Spleen (tissue), 11 donors: Measurements from ENCODE around the gene MAEA. TPM values are rescaled to one million over a fixed set of nuclear protein-coding genes. Genes with fewer than 3 reads are reported as not detected.

Experiments
- DNase-seq: peaks from one replicate; pipeline ENCODE4 v3.0.0-alpha.2; 2020
- H3K27ac ChIP-seq, 8 donors: fragments of 200-600 bp; sonication (generic) in 7 of 8; 1 replicate in 4 of 8; 2 replicates in 4 of 8; pipeline versions ENCODE4 v1.5.0 to v1.8.0; 2016 to 2021; ENCODE audit warnings: inconsistent platforms in 4 of 8, mild to moderate bottlenecking in 4 of 8, moderate library complexity in 1 of 8
- H3K27me3 ChIP-seq, 7 donors: fragments of 200-600 bp; sonication (generic) in 6 of 7; replicated peaks in 1 of 7; 1 replicate in 4 of 7; 2 replicates in 3 of 7; pipeline versions ENCODE4 v1.5.0 to v1.8.0; 2016 to 2021; ENCODE audit warnings: inconsistent platforms in 3 of 7, mild to moderate bottlenecking in 1 of 7
- H3K36me3 ChIP-seq, 6 donors: fragments of 200-600 bp; sonication (generic) in 5 of 6; 1 replicate in 4 of 6; 2 replicates in 2 of 6; pipeline versions ENCODE4 v1.5.0 to v1.8.0; 2016 to 2021; ENCODE audit warnings: inconsistent platforms in 2 of 6
- H3K4me1 ChIP-seq, 6 donors: fragments of 200-600 bp; sonication (generic) in 5 of 6; 1 replicate in 3 of 6; 2 replicates in 3 of 6; pipeline versions ENCODE4 v1.5.0 to v1.8.0; 2016 to 2021; ENCODE audit warnings: inconsistent platforms in 3 of 6
- H3K4me3 ChIP-seq, 8 donors: fragments of 200-600 bp; sonication (generic) in 7 of 8; 1 replicate in 4 of 8; 2 replicates in 4 of 8; pipeline versions ENCODE4 v1.5.0 to v1.8.0; 2016 to 2021; ENCODE audit warnings: inconsistent platforms in 4 of 8, mild to moderate bottlenecking in 4 of 8, moderate library complexity in 2 of 8
- H3K9me3 ChIP-seq, 8 donors: fragments of 200-600 bp; sonication (generic) in 7 of 8; 1 replicate in 4 of 8; 2 replicates in 4 of 8; pipeline versions ENCODE4 v1.5.0 to v1.8.0; 2016 to 2021; ENCODE audit warnings: inconsistent platforms in 4 of 8
- CTCF ChIP-seq, 11 experiments: fragments of 200-600 bp in 7 of 11; fragments of 450-650 bp in 4 of 11; sonication (generic) in 4 of 11; IDR thresholded peaks in 8 of 11; conservative IDR thresholded peaks in 3 of 11; 1 replicate in 7 of 11; 2 replicates in 4 of 11; pipeline versions ENCODE4 v1.4.0 to v1.8.0; 2016 to 2021; ENCODE audit warnings: antibody characterized with exemption in 11 of 11, inconsistent platforms in 4 of 11, mild to moderate bottlenecking in 1 of 11
- POLR2A ChIP-seq, 3 donors: fragments of 450-650 bp; IDR thresholded peaks; one replicate each; pipeline ENCODE4 v1.5.1; 2017; ENCODE audit warnings: antibody characterized with exemption in 3 of 3, mild to moderate bottlenecking in 1 of 3
- POLR2AphosphoS5 ChIP-seq, 3 donors: sonication (generic); formaldehyde crosslinking; IDR thresholded peaks; one replicate each; pipeline ENCODE4 v1.5.1; 2017; ENCODE audit warnings: antibody characterized with exemption in 3 of 3
- WGBS, 5 donors: extraction: QIAGEN DNeasy Blood & Tissue Kit in 3 of 5; methylation state at CpG; one replicate each; pipeline versions ENCODE4 v1.1.5 to v1.1.7; 2013 to 2018; 5-methylcytosine and 5-hydroxymethylcytosine counted together
- intact Hi-C: fragments of 100-400 bp; cut with DNase I; formaldehyde crosslinking; loops from one replicate; pipeline ENCODE4 v1.15.0; 2023; ENCODE audit warnings: low total_unique reads
- polyA plus RNA-seq, 3 donors: library from polyadenylated mRNA; stranded (reverse); fragments of 200-250 nt; gene quantifications; one replicate each; pipeline ENCODE4 v1.2.1, GENCODE V29; 2013
- total RNA-seq, 7 donors: library from RNA; depleted of rRNA in 3 of 7; stranded (reverse); fragments of >200 nt in 3 of 7; fragmentation: NEBNext Ultra II Directional in 4 of 7; extraction: Animal tissue kit (Norgen Biotek cat#: 25700) in 4 of 7; gene quantifications; one replicate each; pipeline versions ENCODE4 v1.1.0 to v1.2.1, GENCODE V29; 2016 to 2021
- donor health status: healthy with polysubstance abuse.
- donor health status: DM: no; HTN: no; CAD: no; lungs with moderate emphysema.
- donor health status: DM: no; HTN: no; CAD: no.
- donor health status: Bipolar disorder and iron deficiency.
- donor health status: healthy.
- donor health status: DM: no; HTN: no; CAD: no.
- donor health status: DM: yes; HTN: yes; CAD: no.

Gene MAEA
- total and polyA plus RNA-seq, 10 donors = 46.6 to 112 (median 80.1) TPM

- no peaks in the 10 kb centered on the region for H3K27me3 ChIP-seq
- peaks cover 0 to 94% (median 47%) of the 10 kb centered on the region in 6 donors for H3K36me3 ChIP-seq
- intact Hi-C loops = loop anchor here (5.0 kb wide), 1 partner anchor 272 kb away; no protein-coding TSS in a partner anchor
These were observed 65.7 kb downstream of the MAEA start for GRCh38 chr4:1355378-1355777.

GRCh38 chr4:1356181-1356998 is 66.7 kb downstream of the MAEA start:
- 47 to 67% (median 56%) methylated on average over 21 to 28 of the region's 28 CpGs for WGBS, 5 donors
- Histone ChIP-seq H3K27ac (no peak overlapping the region), H3K4me3 (no peak overlapping the region), H3K36me3 (peaks cover 0 to 96% (median 47%) of the 10 kb centered on the region in 6 donors), H3K27me3 (no peaks in the 10 kb centered on the region), H3K9me3 (no peaks in the 10 kb centered on the region), H3K4me1 (peaks cover 4 to 30% (median 12%) of the 10 kb centered on the region in 6 donors)
- peak; percentile 88 for DNase-seq
- intact Hi-C loops = loop anchor here (5.0 kb wide), 1 partner anchor 271 kb away; no protein-coding TSS in a partner anchor
- no peak for TF ChIP-seq POLR2A (IDR thresholded peaks at IDR 0.05)
- TF ChIP-seq CTCF (IDR thresholded peaks at IDR 0.05 in 8 of 11, conservative IDR thresholded peaks at IDR 0.05 in 3 of 11) = peak; percentile 27 to 90 (median 82)
- TF ChIP-seq POLR2AphosphoS5 (IDR thresholded peaks at IDR 0.05) = no peak

More at GRCh38 chr4:1355378-1355777, 65.7 kb downstream of the MAEA start:
- no peaks in the 10 kb centered on the region for H3K9me3 ChIP-seq
- no peak for DNase-seq
- peaks cover 4 to 40% (median 12%) of the 10 kb centered on the region in 6 donors for H3K4me1 ChIP-seq
- no peak overlapping the region for H3K4me3 ChIP-seq
- H3K27ac ChIP-seq = no peak overlapping the region
- no peak for TF ChIP-seq CTCF (IDR thresholded peaks at IDR 0.05 in 8 of 11, conservative IDR thresholded peaks at IDR 0.05 in 3 of 11)
- TF ChIP-seq POLR2AphosphoS5 (IDR thresholded peaks at IDR 0.05) = no peak
- TF ChIP-seq POLR2A (IDR thresholded peaks at IDR 0.05) = no peak
- 75 to 96% (median 94%) methylated on average over 2 to 14 of the region's 14 CpGs for WGBS, 5 donors

- intact Hi-C loops = loop anchor here (5.0 kb wide), 1 partner anchor 270 kb away; no protein-coding TSS in a partner anchor
- H3K4me1 ChIP-seq = peaks cover 0 to 18% (median 4%) of the 10 kb centered on the region in 6 donors
- H3K36me3 ChIP-seq = peaks cover 0 to 96% (median 46%) of the 10 kb centered on the region in 6 donors
- TF ChIP-seq POLR2A (IDR thresholded peaks at IDR 0.05) (no peak), POLR2AphosphoS5 (IDR thresholded peaks at IDR 0.05) (no peak), CTCF (IDR thresholded peaks at IDR 0.05 in 8 of 11, conservative IDR thresholded peaks at IDR 0.05 in 3 of 11) (no peak)
- no peak overlapping the region for H3K27ac ChIP-seq
- WGBS, 5 donors = 91 to 97% (median 96%) methylated on average over 13 to 27 of the region's 27 CpGs
- no peak overlapping the region for H3K4me3 ChIP-seq
- H3K9me3 ChIP-seq = no peaks in the 10 kb centered on the region
- no peak for DNase-seq
- no peaks in the 10 kb centered on the region for H3K27me3 ChIP-seq
These were observed 67.9 kb downstream of the MAEA start for GRCh38 chr4:1357356-1358248.
